SK-N-SH (cell line): ENCODE data around the gene GPR183. TPM values are rescaled to one million over a fixed set of nuclear protein-coding genes. Genes with fewer than 3 reads are reported as not detected.

Source experiments
- CTCF ChIA-PET: fragments of 300-600, 350-600 bp; formaldehyde crosslinking; extraction: SDS; loops from one replicate; lab custom pipeline; 2021; lab: Yijun Ruan, JAX
- POLR2A ChIA-PET: fragments of 350-600 bp; sonication (Branson Sonifier 250); formaldehyde crosslinking; extraction: SDS; loops from one replicate; lab custom pipeline; 2020; ENCODE audit warnings: antibody characterized with exemption, inconsistent platforms; lab: Yijun Ruan, JAX
- DNase-seq: peaks from one replicate; pipeline ENCODE4 v3.0.0; 2012
- H2AFZ ChIP-seq: fragments of 200-600 bp; sonication (generic); 2 replicates; pipeline ENCODE4 v1.8.1; 2016; ENCODE audit warnings: antibody characterized with exemption, mild to moderate bottlenecking, low read depth
- H3F3A ChIP-seq: fragments of 200-600 bp; sonication (generic); replicated peaks from 2 replicates; pipeline ENCODE3; 2016; ENCODE audit warnings: antibody characterized with exemption, mild to moderate bottlenecking; ENCODE audit not compliant: insufficient read depth
- H3K27ac ChIP-seq, 2 experiments: fragments of 200-500 bp in 1 of 2; fragments of 200-600 bp in 1 of 2; sonication (Bioruptor generic) in 1 of 2; sonication (generic), shearing (Covaris generic) in 1 of 2; 2 replicates each; pipeline versions ENCODE4 v1.5.1 to v1.6.1; 2014 to 2016; ENCODE audit warnings: low read depth in 2 of 2, inconsistent platforms in 1 of 2, low read length in 1 of 2, mild to moderate bottlenecking in 1 of 2, mixed read lengths in 1 of 2
- H3K27me3 ChIP-seq: fragments of 200-600 bp; sonication (generic), shearing (Covaris generic); 2 replicates; pipeline ENCODE4 v1.6.1; 2016; ENCODE audit warnings: mixed run types; ENCODE audit not compliant: insufficient read depth
- H3K36me3 ChIP-seq, 2 experiments: fragments of 200-500 bp in 1 of 2; fragments of 200-600 bp in 1 of 2; sonication (Bioruptor generic) in 1 of 2; sonication (generic) in 1 of 2; replicated peaks in 1 of 2; 2 replicates each; pipeline versions ENCODE3 to v1.5.1; 2014 to 2016; ENCODE audit warnings: low read length in 1 of 2, mild to moderate bottlenecking in 1 of 2; ENCODE audit not compliant: insufficient read depth in 2 of 2, control insufficient read depth in 1 of 2
- H3K4me1 ChIP-seq, 2 experiments: fragments of 200-500 bp in 1 of 2; fragments of 200-600 bp in 1 of 2; sonication (Bioruptor generic) in 1 of 2; sonication (generic), shearing (Covaris generic) in 1 of 2; 2 replicates each; pipeline versions ENCODE4 v1.5.1 to v1.6.1; 2014 to 2016; ENCODE audit warnings: low read depth in 1 of 2, low read length in 1 of 2, mixed run types in 1 of 2; ENCODE audit not compliant: insufficient read depth in 2 of 2, control insufficient read depth in 1 of 2
- H3K4me2 ChIP-seq: fragments of 200-600 bp; sonication (generic), shearing (Covaris generic); 2 replicates; pipeline ENCODE4 v1.6.1; 2017; ENCODE audit warnings: mixed run types
- H3K4me3 ChIP-seq, 2 experiments: fragments of 200-500 bp in 1 of 2; fragments of 200-600 bp in 1 of 2; sonication (Bioruptor generic) in 1 of 2; sonication (generic), shearing (Covaris generic) in 1 of 2; 2 replicates each; pipeline versions ENCODE4 v1.5.1 to v1.8.1; 2014 to 2016; ENCODE audit warnings: low read depth in 2 of 2, inconsistent platforms in 1 of 2, low read length in 1 of 2, mild to moderate bottlenecking in 1 of 2, mixed read lengths in 1 of 2, moderate library complexity in 1 of 2
- H3K79me2 ChIP-seq: fragments of 200-600 bp; sonication (generic); 2 replicates; pipeline ENCODE4 v1.8.1; 2017; ENCODE audit warnings: mild to moderate bottlenecking; ENCODE audit not compliant: insufficient read depth
- H3K9ac ChIP-seq: fragments of 200-600 bp; sonication (generic); 2 replicates; pipeline ENCODE4 v1.6.1; 2017; ENCODE audit warnings: mixed run types
- H3K9me2 ChIP-seq: fragments of 200-600 bp; sonication (generic); 2 replicates; pipeline ENCODE4 v1.6.1; 2017; ENCODE audit warnings: mixed run types
- H3K9me3 ChIP-seq: fragments of 200-600 bp; sonication (generic); 2 replicates; pipeline ENCODE4 v1.6.1; 2017; ENCODE audit warnings: mixed run types, mild to moderate bottlenecking, moderate library complexity
- H4K20me1 ChIP-seq: fragments of 200-600 bp; sonication (generic); 2 replicates; pipeline ENCODE4 v1.6.1; 2017; ENCODE audit warnings: mild to moderate bottlenecking, mixed run types; ENCODE audit not compliant: insufficient read depth
- CTCF ChIP-seq: fragments of 200-600 bp; sonication (generic); IDR thresholded peaks from 2 replicates; pipeline ENCODE4 v1.6.1; 2017; ENCODE audit warnings: antibody characterized with exemption, mild to moderate bottlenecking, moderate library complexity
- FOXJ3 ChIP-seq: sonication (generic); formaldehyde crosslinking; IDR thresholded peaks from 2 replicates; pipeline ENCODE4 v1.5.1; 2020; ENCODE audit warnings: mild to moderate bottlenecking, missing genetic modification reagents
- IRF3 ChIP-seq: fragments of 150-350 bp; IDR thresholded peaks from 2 replicates; pipeline ENCODE4 v1.6.1; 2016; ENCODE audit warnings: mild to moderate bottlenecking, low read depth, low read length
- JUND ChIP-seq: IDR thresholded peaks from 2 replicates; pipeline ENCODE4 v1.4.0; 2012
- REST ChIP-seq: IDR thresholded peaks from 2 replicates; pipeline ENCODE4 v1.6.1; 2012; ENCODE audit warnings: mild to moderate bottlenecking, low read depth, low read length, moderate library complexity
- RFX5 ChIP-seq: IDR thresholded peaks from 2 replicates; pipeline ENCODE4 v1.6.1; 2012; ENCODE audit warnings: mild to moderate bottlenecking, improper control_type of control experiment, low read length
- SMC3 ChIP-seq: IDR thresholded peaks from 2 replicates; pipeline ENCODE4 v1.6.1; 2012; ENCODE audit warnings: low read depth, low read length, improper control_type of control experiment
- TAF1 ChIP-seq: IDR thresholded peaks from 2 replicates; pipeline ENCODE4 v1.6.1; 2012; ENCODE audit warnings: low read depth, mild to moderate bottlenecking, low read length, moderate library complexity, borderline replicate concordance
- YY1 ChIP-seq: IDR thresholded peaks from 2 replicates; pipeline ENCODE4 v1.4.0; 2012; ENCODE audit warnings: low read depth, mild to moderate bottlenecking
- ZBTB33 ChIP-seq: IDR thresholded peaks from 2 replicates; pipeline ENCODE4 v1.4.0; 2012; ENCODE audit warnings: low read depth, borderline replicate concordance
- WGBS: methylation state at CpG from one replicate; pipeline ENCODE4 v1.1.6; 2017; ENCODE audit warnings: low lambda C conversion rate; 5-methylcytosine and 5-hydroxymethylcytosine counted together
- polyA plus RNA-seq, 3 experiments: library from polyadenylated mRNA; depleted of rRNA; stranded (reverse); fragments of >200 nt; gene quantifications; 2 replicates each; pipeline ENCODE4 v1.2.3, GENCODE V29; 2012

The GPR183 gene
- polyA plus RNA-seq, 1 of the 3 experiments (the other 2 are of a cell fraction), result 0.07 TPM

GRCh38 chr13:99305566-99305965 lies 1.6 kb downstream of the GPR183 start:
- H4K20me1 ChIP-seq, result 0 out of 2 replicates have a peak, but pooled peaks cover 5% of the 10 kb centered on the region
- no peak overlapping the region; a peak in 1 of 4 replicates for H3K27ac ChIP-seq
- H3K36me3 ChIP-seq, result peaks cover 0 to 5% of the 10 kb centered on the region in 2 experiments
- H3K9me3 ChIP-seq, result no peaks in the 10 kb centered on the region
- POLR2A ChIA-PET, result no interaction called here
- H3K9ac ChIP-seq, result no peak overlapping the region
- CTCF ChIA-PET, result interaction anchor here (1.5 to 1.8 kb wide), 2 partner anchors 129 to 131 kb away, joined by 5 read pairs; no protein-coding TSS in a partner anchor
- DNase-seq, result no peak
- H3K4me2 ChIP-seq, result no peak overlapping the region
- TF ChIP-seq YY1 (no peak), IRF3 (no peak), CTCF (no peak)
- no peak overlapping the region for H3K4me3 ChIP-seq
- H3F3A ChIP-seq, result peaks cover 22% of the 10 kb centered on the region
- H3K9me2 ChIP-seq, result no peaks in the 10 kb centered on the region
- H3K27me3 ChIP-seq, result no peaks in the 10 kb centered on the region
- 93% methylated on average over 8 of the region's 8 CpGs for WGBS
- peaks cover 6% of the 10 kb centered on the region; the same call in 1 of the 2 replicates for H3K79me2 ChIP-seq
- H2AFZ ChIP-seq, result no peak overlapping the region
- H3K4me1 ChIP-seq, result peaks cover 16 to 21% of the 10 kb centered on the region in 2 experiments

GRCh38 chr13:99305158-99305557 lies 2.0 kb downstream of the GPR183 start:
- Histone ChIP-seq H3K4me2 (no peak overlapping the region), H3K9me3 (no peaks in the 10 kb centered on the region), H3K36me3 (peaks cover 0 to 5% of the 10 kb centered on the region in 2 experiments), H3K27ac (no peak overlapping the region; a peak in 1 of 4 replicates), H3K9me2 (no peaks in the 10 kb centered on the region)
- no peak for TF ChIP-seq ZBTB33
- TF ChIP-seq REST, result no peak
- no peak for TF ChIP-seq FOXJ3 (CRISPR knock-in tag)
- TF ChIP-seq YY1, result no peak
- no peak for TF ChIP-seq RFX5
- no peak for TF ChIP-seq SMC3
- no peak for TF ChIP-seq JUND
- TF ChIP-seq TAF1, result no peak
- TF ChIP-seq, all 33 proteins: peak for 0
- H4K20me1 ChIP-seq, result 0 out of 2 replicates have a peak, but pooled peaks cover 5% of the 10 kb centered on the region
- ChIA-PET POLR2A (no interaction called here), CTCF (interaction anchor here (1.5 to 1.8 kb wide), 2 partner anchors 128 to 132 kb away, joined by 5 read pairs; no protein-coding TSS in a partner anchor)
- no peak overlapping the region for H3K9ac ChIP-seq
- peaks cover 6% of the 10 kb centered on the region; the same call in 1 of the 2 replicates for H3K79me2 ChIP-seq
- no peak overlapping the region for H3K4me3 ChIP-seq
- H3K27me3 ChIP-seq, result no peaks in the 10 kb centered on the region
- DNase-seq, result no peak
- 95% methylated on average over 5 of the region's 5 CpGs for WGBS
- peaks cover 14 to 18% of the 10 kb centered on the region in 2 experiments; a peak in 3 of 4 replicates for H3K4me1 ChIP-seq
- peaks cover 18% of the 10 kb centered on the region for H3F3A ChIP-seq
- H2AFZ ChIP-seq, result no peak overlapping the region
